ENCODE results near the gene SHB.

Gene SHB

GRCh38 chr9:37978481-37978864 is 90.6 kb downstream of the SHB start:
- TF ChIP-seq CTCF (IDR thresholded peaks at IDR 0.05; ENCODE audit: insufficient read depth, low read depth, low read length, missing control alignments): no peak

GRCh38 chr9:37977851-37978480 is 91.1 kb downstream of the SHB start:
- no peak for DNase-seq (ENCODE audit: low read depth)
- H3K4me3 ChIP-seq (ENCODE audit: low read depth, low read length): no peak overlapping the region
- TF ChIP-seq CTCF (IDR thresholded peaks at IDR 0.05; ENCODE audit: insufficient read depth, low read depth, low read length, missing control alignments): no peak

More at GRCh38 chr9:37978481-37978864, 90.6 kb downstream of the SHB start:
- H3K4me3 ChIP-seq (ENCODE audit: low read depth, low read length): no peak overlapping the region
- no peak for DNase-seq (ENCODE audit: low read depth)

GRCh38 chr9:37976714-37977477 is 92.1 kb downstream of the SHB start:
- no peak for DNase-seq (ENCODE audit: low read depth)
- H3K4me3 ChIP-seq (ENCODE audit: low read depth, low read length): no peak overlapping the region
- no peak for TF ChIP-seq CTCF (IDR thresholded peaks at IDR 0.05; ENCODE audit: insufficient read depth, low read depth, low read length, missing control alignments)

GRCh38 chr9:37975639-37976038 is 93.4 kb downstream of the SHB start:
- DNase-seq (ENCODE audit: low read depth): no peak
- TF ChIP-seq CTCF (IDR thresholded peaks at IDR 0.05; ENCODE audit: insufficient read depth, low read depth, low read length, missing control alignments): no peak
- no peak overlapping the region for H3K4me3 ChIP-seq (ENCODE audit: low read depth, low read length)

GRCh38 chr9:37974506-37975173 is 94.4 kb downstream of the SHB start:
- H3K4me3 ChIP-seq (ENCODE audit: low read depth, low read length): no peak overlapping the region
- no peak for TF ChIP-seq CTCF (IDR thresholded peaks at IDR 0.05; ENCODE audit: insufficient read depth, low read depth, low read length, missing control alignments)

GRCh38 chr9:37972351-37972848 is 96.6 kb downstream of the SHB start:
- no peak for TF ChIP-seq CTCF (IDR thresholded peaks at IDR 0.05; ENCODE audit: insufficient read depth, low read depth, low read length, missing control alignments)
- no peak for DNase-seq (ENCODE audit: low read depth)
- no peak overlapping the region for H3K4me3 ChIP-seq (ENCODE audit: low read depth, low read length)

More at GRCh38 chr9:37974506-37975173, 94.4 kb downstream of the SHB start:
- no peak for DNase-seq (ENCODE audit: low read depth)
